Measurements from ENCODE around the gene IGF1.

Gene IGF1

GRCh38 chr12:102401087-102401486 is 79.3 kb downstream of the IGF1 start:
- TF ChIP-seq TAF1 (IDR thresholded peaks at IDR 0.05; ENCODE audit: borderline replicate concordance, insufficient read depth, low read length) (no peak), REST (IDR thresholded peaks at IDR 0.05; ENCODE audit: insufficient read depth in 1 of 2, low read depth in 2 of 2, low read length in 2 of 2) (no peak), FOXP2 (optimal IDR thresholded peaks at IDR 0.05; ENCODE audit: borderline replicate concordance, extremely low read depth, extremely low read length, insufficient read depth) (no peak), POLR2AphosphoS5 (IDR thresholded peaks at IDR 0.05; ENCODE audit: low read depth, low read length) (no peak), SIN3A (IDR thresholded peaks at IDR 0.05; ENCODE audit: borderline replicate concordance, insufficient read depth, low read length) (no peak)

- TF ChIP-seq TAF1 (IDR thresholded peaks at IDR 0.05; ENCODE audit: borderline replicate concordance, insufficient read depth, low read length) (no peak), SIN3A (IDR thresholded peaks at IDR 0.05; ENCODE audit: borderline replicate concordance, insufficient read depth, low read length) (no peak), REST (IDR thresholded peaks at IDR 0.05; ENCODE audit: insufficient read depth in 1 of 2, low read depth in 2 of 2, low read length in 2 of 2) (no peak), FOXP2 (optimal IDR thresholded peaks at IDR 0.05; ENCODE audit: borderline replicate concordance, extremely low read depth, extremely low read length, insufficient read depth) (no peak), POLR2AphosphoS5 (IDR thresholded peaks at IDR 0.05; ENCODE audit: low read depth, low read length) (no peak)
These were observed 80.7 kb downstream of the IGF1 start for GRCh38 chr12:102399653-102400052.

- no peak for TF ChIP-seq FOXP2 (optimal IDR thresholded peaks at IDR 0.05; ENCODE audit: borderline replicate concordance, extremely low read depth, extremely low read length, insufficient read depth)
- TF ChIP-seq POLR2AphosphoS5 (IDR thresholded peaks at IDR 0.05; ENCODE audit: low read depth, low read length) = no peak
- TF ChIP-seq REST (IDR thresholded peaks at IDR 0.05; ENCODE audit: insufficient read depth in 1 of 2, low read depth in 2 of 2, low read length in 2 of 2) = no peak
- TF ChIP-seq TAF1 (IDR thresholded peaks at IDR 0.05; ENCODE audit: borderline replicate concordance, insufficient read depth, low read length) = no peak
These were observed 84.1 kb downstream of the IGF1 start for GRCh38 chr12:102396276-102396675.

- no peak for TF ChIP-seq FOXP2 (optimal IDR thresholded peaks at IDR 0.05; ENCODE audit: borderline replicate concordance, extremely low read depth, extremely low read length, insufficient read depth)
- TF ChIP-seq TAF1 (IDR thresholded peaks at IDR 0.05; ENCODE audit: borderline replicate concordance, insufficient read depth, low read length) = no peak
- no peak for TF ChIP-seq POLR2AphosphoS5 (IDR thresholded peaks at IDR 0.05; ENCODE audit: low read depth, low read length)
- TF ChIP-seq SIN3A (IDR thresholded peaks at IDR 0.05; ENCODE audit: borderline replicate concordance, insufficient read depth, low read length) = no peak
- TF ChIP-seq REST (IDR thresholded peaks at IDR 0.05; ENCODE audit: insufficient read depth in 1 of 2, low read depth in 2 of 2, low read length in 2 of 2) = no peak
These were observed 86.2 kb downstream of the IGF1 start for GRCh38 chr12:102394200-102394599.

- no peak for TF ChIP-seq FOXP2 (optimal IDR thresholded peaks at IDR 0.05; ENCODE audit: borderline replicate concordance, extremely low read depth, extremely low read length, insufficient read depth)
- no peak for TF ChIP-seq POLR2AphosphoS5 (IDR thresholded peaks at IDR 0.05; ENCODE audit: low read depth, low read length)
- TF ChIP-seq TAF1 (IDR thresholded peaks at IDR 0.05; ENCODE audit: borderline replicate concordance, insufficient read depth, low read length) = no peak
- TF ChIP-seq SIN3A (IDR thresholded peaks at IDR 0.05; ENCODE audit: borderline replicate concordance, insufficient read depth, low read length) = no peak
- no peak for TF ChIP-seq REST (IDR thresholded peaks at IDR 0.05; ENCODE audit: insufficient read depth in 1 of 2, low read depth in 2 of 2, low read length in 2 of 2)
These were observed 90.3 kb downstream of the IGF1 start for GRCh38 chr12:102390068-102390467.

All from PFSK-1 (cell line).